WTC11 (cell line): ENCODE measurements around the gene P4HTM. TPM values are rescaled to one million over a fixed set of nuclear protein-coding genes. Genes with fewer than 3 reads are reported as not detected.

Source experiments
- ATAC-seq: fragments of 200-7000 bp; cut with Tn5 transposase; 2 replicates; pipeline ENCODE4 v1.10.0; 2021; ENCODE audit warnings: mild to moderate bottlenecking, moderate library complexity
- CTCF ChIA-PET: fragments of 300-600 bp; sonication (Branson Sonifier 250); formaldehyde crosslinking; loops from one replicate; lab custom pipeline; 2021; ENCODE audit warnings: antibody characterized with exemption; lab: Charles Lee
- POLR2A ChIA-PET: fragments of 350-600 bp; sonication (Branson Sonifier 250); formaldehyde crosslinking; loops from one replicate; lab custom pipeline; 2021; ENCODE audit warnings: antibody characterized with exemption; lab: Charles Lee
- DNase-seq: peaks from one replicate; pipeline ENCODE4 v3.0.0; 2021; ENCODE audit warnings: low spot score
- H3K27ac Mint-ChIP-seq: 2 replicates; pipeline ENCODE4 v1.8.0; 2021; ENCODE audit warnings: mixed read lengths
- H3K27me3 Mint-ChIP-seq: 2 replicates; pipeline ENCODE4 v1.8.0; 2021; ENCODE audit warnings: low read depth, mild to moderate bottlenecking, moderate library complexity, mixed read lengths
- H3K36me3 Mint-ChIP-seq: 2 replicates; pipeline ENCODE4 v1.8.0; 2021; ENCODE audit warnings: mixed read lengths
- H3K4me1 Mint-ChIP-seq: 2 replicates; pipeline ENCODE4 v1.8.0; 2022; ENCODE audit warnings: mixed read lengths
- H3K4me3 Mint-ChIP-seq: 2 replicates; pipeline ENCODE4 v1.8.0; 2021; ENCODE audit warnings: mild to moderate bottlenecking, moderate library complexity, mixed read lengths
- H3K9me3 Mint-ChIP-seq: 2 replicates; pipeline ENCODE4 v1.8.0; 2021; ENCODE audit warnings: mixed read lengths
- ATF1 ChIP-seq: sonication (generic); formaldehyde crosslinking; IDR thresholded peaks from 2 replicates; pipeline ENCODE4 v1.8.1; 2023; ENCODE audit warnings: mild to moderate bottlenecking, moderate library complexity, missing genetic modification reagents
- ATF3 ChIP-seq: sonication (generic); formaldehyde crosslinking; conservative IDR thresholded peaks from 2 replicates; pipeline ENCODE4 v1.8.1; 2022; ENCODE audit warnings: mild to moderate bottlenecking, missing genetic modification reagents
- ATF6 ChIP-seq: sonication (generic); formaldehyde crosslinking; IDR thresholded peaks from 2 replicates; pipeline ENCODE4 v1.8.1; 2023; ENCODE audit warnings: mild to moderate bottlenecking, missing genetic modification reagents
- E2F5 ChIP-seq: sonication (generic); formaldehyde crosslinking; IDR thresholded peaks from 2 replicates; pipeline ENCODE4 v1.8.1; 2022; ENCODE audit warnings: mild to moderate bottlenecking, moderate library complexity, missing genetic modification reagents
- EMX1 ChIP-seq: fragments of 250-450 bp; sonication (Bioruptor Pico); IDR thresholded peaks from 2 replicates; pipeline ENCODE4 v1.8.0; 2021; ENCODE audit warnings: mild to moderate bottlenecking
- FOXP1 ChIP-seq: sonication (generic); formaldehyde crosslinking; IDR thresholded peaks from 2 replicates; pipeline ENCODE4 v1.8.0; 2022; ENCODE audit warnings: missing genetic modification reagents, mild to moderate bottlenecking, moderate library complexity, borderline replicate concordance
- HMGA2 ChIP-seq: fragments of 250-450 bp; sonication (Bioruptor Pico); IDR thresholded peaks from 2 replicates; pipeline ENCODE4 v1.4.0; 2021; ENCODE audit warnings: mild to moderate bottlenecking, moderate library complexity
- NFYB ChIP-seq: sonication (generic); formaldehyde crosslinking; conservative IDR thresholded peaks from 2 replicates; pipeline ENCODE4 v1.8.0; 2022; ENCODE audit warnings: low read depth, missing genetic modification reagents
- NR1H2 ChIP-seq: sonication (generic); formaldehyde crosslinking; IDR thresholded peaks from 2 replicates; pipeline ENCODE4 v1.9.0; 2021; ENCODE audit warnings: mild to moderate bottlenecking, moderate library complexity, missing genetic modification reagents
- SMAD3 ChIP-seq: sonication (generic); formaldehyde crosslinking; IDR thresholded peaks from 2 replicates; pipeline ENCODE4 v1.8.0; 2022; ENCODE audit warnings: missing genetic modification reagents, mild to moderate bottlenecking, borderline replicate concordance
- SMAD4 ChIP-seq: sonication (generic); formaldehyde crosslinking; IDR thresholded peaks from 2 replicates; pipeline ENCODE4 v1.8.0; 2022; ENCODE audit warnings: mild to moderate bottlenecking, missing genetic modification reagents
- SOX15 ChIP-seq: fragments of 250-450 bp; sonication (Bioruptor Pico); IDR thresholded peaks from 2 replicates; pipeline ENCODE4 v1.9.0; 2021; ENCODE audit warnings: mild to moderate bottlenecking
- SP1 ChIP-seq: sonication (generic); formaldehyde crosslinking; conservative IDR thresholded peaks from 2 replicates; pipeline ENCODE4 v1.8.1; 2022; ENCODE audit warnings: missing genetic modification reagents
- TCF7 ChIP-seq: sonication (generic); formaldehyde crosslinking; IDR thresholded peaks from 2 replicates; pipeline ENCODE4 v1.8.0; 2022; ENCODE audit warnings: mild to moderate bottlenecking, low read depth, missing genetic modification reagents, moderate library complexity
- TEAD4 ChIP-seq: sonication (generic); formaldehyde crosslinking; IDR thresholded peaks from 2 replicates; pipeline ENCODE4 v1.8.0; 2022; ENCODE audit warnings: mild to moderate bottlenecking, missing genetic modification reagents
- USF2 ChIP-seq: sonication (generic); formaldehyde crosslinking; IDR thresholded peaks from 2 replicates; pipeline ENCODE4 v1.8.1; 2023; ENCODE audit warnings: mild to moderate bottlenecking, missing genetic modification reagents, moderate library complexity
- ZBTB21 ChIP-seq: sonication (generic); formaldehyde crosslinking; IDR thresholded peaks from 2 replicates; pipeline ENCODE4 v1.8.1; 2023; ENCODE audit warnings: mild to moderate bottlenecking, missing genetic modification reagents, borderline replicate concordance
- ZNF232 ChIP-seq: sonication (generic); formaldehyde crosslinking; IDR thresholded peaks from 2 replicates; pipeline ENCODE4 v1.8.0; 2022; ENCODE audit warnings: mild to moderate bottlenecking, missing genetic modification reagents
- ZNF425 ChIP-seq: fragments of 250-450 bp; sonication (Bioruptor Pico); conservative IDR thresholded peaks from 2 replicates; pipeline ENCODE4 v1.9.0; 2021; ENCODE audit warnings: mild to moderate bottlenecking
- total RNA-seq: library from RNA; stranded (reverse); gene quantifications from 3 replicates; pipeline ENCODE4 v1.2.3, GENCODE V29; 2021
- TF ChIP-seq, protein P1 (sequence below): sonication (generic); formaldehyde crosslinking; IDR thresholded peaks from 2 replicates; pipeline ENCODE4 v1.8.0; 2023; ENCODE audit warnings: mild to moderate bottlenecking, missing genetic modification reagents
- TF ChIP-seq, protein P2 (sequence below): sonication (generic); formaldehyde crosslinking; IDR thresholded peaks from 2 replicates; pipeline ENCODE4 v1.8.1; 2023; ENCODE audit warnings: mild to moderate bottlenecking, missing genetic modification reagents, moderate library complexity
- TF ChIP-seq, protein P3 (sequence below): fragments of 250-450 bp; sonication (Bioruptor Pico); IDR thresholded peaks from 2 replicates; pipeline ENCODE4 v1.8.0; 2021; ENCODE audit warnings: mild to moderate bottlenecking

P4HTM gene
- total RNA-seq, 1 experiment from 2014 or later: 21.9 TPM

- ATAC-seq (no peak), DNase-seq (no peak)
- Mint-ChIP-seq H3K4me1 (peaks cover 19% of the 10 kb centered on the region), H3K9me3 (no peaks in the 10 kb centered on the region), H3K4me3 (no peak overlapping the region), H3K27me3 (no peaks in the 10 kb centered on the region), H3K27ac (no peak overlapping the region), H3K36me3 (peaks cover 4% of the 10 kb centered on the region; the same call in 1 of the 2 replicates)
- no peak for TF ChIP-seq ATF3
- TF ChIP-seq NR1H2 (CRISPR knock-in tag): no peak
- no peak for TF ChIP-seq ZNF232 (CRISPR knock-in tag)
- TF ChIP-seq HMGA2: no peak
- no peak for TF ChIP-seq ZNF425 (CRISPR knock-in tag)
- TF ChIP-seq FOXP1: no peak
- no peak for TF ChIP-seq USF2 (CRISPR knock-in tag)
- TF ChIP-seq E2F5: no peak
- TF ChIP-seq TCF7 (CRISPR knock-in tag): no peak
- TF ChIP-seq, protein P1, sequence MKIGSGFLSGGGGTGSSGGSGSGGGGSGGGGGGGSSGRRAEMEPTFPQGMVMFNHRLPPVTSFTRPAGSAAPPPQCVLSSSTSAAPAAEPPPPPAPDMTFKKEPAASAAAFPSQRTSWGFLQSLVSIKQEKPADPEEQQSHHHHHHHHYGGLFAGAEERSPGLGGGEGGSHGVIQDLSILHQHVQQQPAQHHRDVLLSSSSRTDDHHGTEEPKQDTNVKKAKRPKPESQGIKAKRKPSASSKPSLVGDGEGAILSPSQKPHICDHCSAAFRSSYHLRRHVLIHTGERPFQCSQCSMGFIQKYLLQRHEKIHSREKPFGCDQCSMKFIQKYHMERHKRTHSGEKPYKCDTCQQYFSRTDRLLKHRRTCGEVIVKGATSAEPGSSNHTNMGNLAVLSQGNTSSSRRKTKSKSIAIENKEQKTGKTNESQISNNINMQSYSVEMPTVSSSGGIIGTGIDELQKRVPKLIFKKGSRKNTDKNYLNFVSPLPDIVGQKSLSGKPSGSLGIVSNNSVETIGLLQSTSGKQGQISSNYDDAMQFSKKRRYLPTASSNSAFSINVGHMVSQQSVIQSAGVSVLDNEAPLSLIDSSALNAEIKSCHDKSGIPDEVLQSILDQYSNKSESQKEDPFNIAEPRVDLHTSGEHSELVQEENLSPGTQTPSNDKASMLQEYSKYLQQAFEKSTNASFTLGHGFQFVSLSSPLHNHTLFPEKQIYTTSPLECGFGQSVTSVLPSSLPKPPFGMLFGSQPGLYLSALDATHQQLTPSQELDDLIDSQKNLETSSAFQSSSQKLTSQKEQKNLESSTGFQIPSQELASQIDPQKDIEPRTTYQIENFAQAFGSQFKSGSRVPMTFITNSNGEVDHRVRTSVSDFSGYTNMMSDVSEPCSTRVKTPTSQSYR (CRISPR knock-in tag): no peak
- POLR2A ChIA-PET: interaction anchor here (1.0 kb wide), 1 partner anchor 13 kb away, joined by 4 read pairs; the partner anchor contains the start of gene WDR6
- CTCF ChIA-PET: interaction anchor here (0.7 to 1.0 kb wide), 2 partner anchors 20 to 35 kb away, joined by 3 read pairs; no protein-coding TSS in a partner anchor
These were observed 3.8 kb downstream of the P4HTM start for GRCh38 chr3:48993834-48994233.

DNA sequence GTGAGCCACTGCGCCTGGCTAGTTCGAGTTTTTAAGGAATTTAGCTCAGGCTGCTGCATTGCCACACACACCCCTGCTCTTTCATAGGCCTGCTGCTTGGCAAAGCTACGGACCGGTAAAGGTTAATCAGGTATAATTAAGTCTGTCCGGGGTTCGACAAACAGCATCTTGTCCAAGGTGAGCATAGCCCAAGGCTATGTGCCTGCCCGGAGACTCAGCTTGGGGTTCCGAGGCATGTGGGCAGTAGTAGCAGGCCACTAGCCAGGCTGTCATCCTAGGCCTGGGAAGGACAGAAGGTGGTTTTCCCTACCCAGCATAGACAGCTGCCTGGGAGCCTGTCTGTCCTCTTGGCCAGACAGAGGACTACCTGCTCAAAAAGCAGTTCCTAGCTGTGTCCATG lies 6.6 kb downstream of the P4HTM start:
- TF ChIP-seq, protein P2, sequence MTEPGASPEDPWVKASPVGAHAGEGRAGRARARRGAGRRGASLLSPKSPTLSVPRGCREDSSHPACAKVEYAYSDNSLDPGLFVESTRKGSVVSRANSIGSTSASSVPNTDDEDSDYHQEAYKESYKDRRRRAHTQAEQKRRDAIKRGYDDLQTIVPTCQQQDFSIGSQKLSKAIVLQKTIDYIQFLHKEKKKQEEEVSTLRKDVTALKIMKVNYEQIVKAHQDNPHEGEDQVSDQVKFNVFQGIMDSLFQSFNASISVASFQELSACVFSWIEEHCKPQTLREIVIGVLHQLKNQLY (CRISPR knock-in tag): no peak
- TF ChIP-seq, protein P3, sequence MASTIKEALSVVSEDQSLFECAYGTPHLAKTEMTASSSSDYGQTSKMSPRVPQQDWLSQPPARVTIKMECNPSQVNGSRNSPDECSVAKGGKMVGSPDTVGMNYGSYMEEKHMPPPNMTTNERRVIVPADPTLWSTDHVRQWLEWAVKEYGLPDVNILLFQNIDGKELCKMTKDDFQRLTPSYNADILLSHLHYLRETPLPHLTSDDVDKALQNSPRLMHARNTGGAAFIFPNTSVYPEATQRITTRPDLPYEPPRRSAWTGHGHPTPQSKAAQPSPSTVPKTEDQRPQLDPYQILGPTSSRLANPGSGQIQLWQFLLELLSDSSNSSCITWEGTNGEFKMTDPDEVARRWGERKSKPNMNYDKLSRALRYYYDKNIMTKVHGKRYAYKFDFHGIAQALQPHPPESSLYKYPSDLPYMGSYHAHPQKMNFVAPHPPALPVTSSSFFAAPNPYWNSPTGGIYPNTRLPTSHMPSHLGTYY (CRISPR knock-in tag): no peak
- TF ChIP-seq ATF1 (CRISPR knock-in tag) (no peak), NR1H2 (CRISPR knock-in tag) (no peak), SMAD3 (no peak), EMX1 (CRISPR knock-in tag) (no peak), SOX15 (CRISPR knock-in tag) (no peak), TEAD4 (no peak), NFYB (CRISPR knock-in tag) (no peak), ZBTB21 (no peak), SMAD4 (no peak), SP1 (CRISPR knock-in tag) (no peak), ATF6 (CRISPR knock-in tag) (no peak)
- Mint-ChIP-seq H3K4me1 (peaks cover 15% of the 10 kb centered on the region), H3K9me3 (no peaks in the 10 kb centered on the region), H3K27ac (no peak overlapping the region), H3K36me3 (peaks cover 4% of the 10 kb centered on the region; the same call in 1 of the 2 replicates), H3K4me3 (no peak overlapping the region), H3K27me3 (no peaks in the 10 kb centered on the region)
- POLR2A ChIA-PET: interaction anchor here (1.6 to 2.0 kb wide), 2 partner anchors 9 to 10 kb away, joined by 3 to 11 read pairs; partner anchors contain the start of gene WDR6
- DNase-seq: no peak
- no peak for ATAC-seq
- CTCF ChIA-PET: interaction anchor here (0.7 to 4.3 kb wide), 5 partner anchors 9 to 26 kb away, joined by 3 to 23 read pairs (median 12); partner anchors contain the start of gene WDR6
